LNCaP clone FGC (cell line): ENCODE measurements around the gene CTDP1.
"Not testable (repeated sequence)": the region's sequence is repeated elsewhere in the genome, so short reads cannot be mapped to it uniquely, and the experiment has no call there.

ENCODE experiments used
- DNase-seq: peaks from one replicate; pipeline ENCODE4 v3.0.0-alpha.2; 2011; ENCODE audit warnings: low read depth
- H3K4me3 ChIP-seq: 2 replicates; pipeline ENCODE4 v1.5.1; 2011; ENCODE audit warnings: mild to moderate bottlenecking, low read depth, low read length, control low read depth
- TF ChIP-seq, protein P1 (sequence below): IDR thresholded peaks from 2 replicates; pipeline ENCODE4 v1.5.1; 2012; ENCODE audit warnings: mild to moderate bottlenecking; ENCODE audit not compliant: control insufficient read depth, insufficient read depth; ENCODE audit errors: extremely low read depth

Gene CTDP1

DNA sequence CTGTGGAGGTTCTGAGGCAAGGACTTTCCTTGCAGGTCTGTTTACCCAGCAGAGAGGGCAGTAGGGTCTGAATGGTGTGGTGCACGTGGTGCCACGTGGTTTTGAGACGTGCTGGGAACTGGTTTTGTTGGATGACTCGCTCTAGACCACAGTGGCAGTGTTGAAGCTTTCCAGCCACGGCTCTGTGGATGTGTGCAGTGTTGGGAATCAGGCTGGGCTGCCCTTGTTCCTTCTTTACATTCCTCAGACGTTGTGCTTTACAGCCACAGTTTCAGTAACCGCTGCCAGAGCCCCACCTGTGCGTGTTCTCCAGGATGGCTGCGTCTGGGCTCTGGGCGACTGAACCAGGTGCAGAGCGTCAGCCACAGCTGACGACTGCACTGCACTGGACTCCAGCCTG, 8.2 kb downstream of the CTDP1 start:
- TF ChIP-seq, protein P1, sequence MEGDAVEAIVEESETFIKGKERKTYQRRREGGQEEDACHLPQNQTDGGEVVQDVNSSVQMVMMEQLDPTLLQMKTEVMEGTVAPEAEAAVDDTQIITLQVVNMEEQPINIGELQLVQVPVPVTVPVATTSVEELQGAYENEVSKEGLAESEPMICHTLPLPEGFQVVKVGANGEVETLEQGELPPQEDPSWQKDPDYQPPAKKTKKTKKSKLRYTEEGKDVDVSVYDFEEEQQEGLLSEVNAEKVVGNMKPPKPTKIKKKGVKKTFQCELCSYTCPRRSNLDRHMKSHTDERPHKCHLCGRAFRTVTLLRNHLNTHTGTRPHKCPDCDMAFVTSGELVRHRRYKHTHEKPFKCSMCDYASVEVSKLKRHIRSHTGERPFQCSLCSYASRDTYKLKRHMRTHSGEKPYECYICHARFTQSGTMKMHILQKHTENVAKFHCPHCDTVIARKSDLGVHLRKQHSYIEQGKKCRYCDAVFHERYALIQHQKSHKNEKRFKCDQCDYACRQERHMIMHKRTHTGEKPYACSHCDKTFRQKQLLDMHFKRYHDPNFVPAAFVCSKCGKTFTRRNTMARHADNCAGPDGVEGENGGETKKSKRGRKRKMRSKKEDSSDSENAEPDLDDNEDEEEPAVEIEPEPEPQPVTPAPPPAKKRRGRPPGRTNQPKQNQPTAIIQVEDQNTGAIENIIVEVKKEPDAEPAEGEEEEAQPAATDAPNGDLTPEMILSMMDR, result no peak
- H3K4me3 ChIP-seq, result no peak overlapping the region
- no peak for DNase-seq

GRCh38 chr18:79690071-79690470, 10.5 kb downstream of the CTDP1 start:
- TF ChIP-seq, protein P1, result no peak
- no peak overlapping the region for H3K4me3 ChIP-seq

GRCh38 chr18:79690586-79691482, 11.2 kb downstream of the CTDP1 start:
- no peak for DNase-seq
- TF ChIP-seq, protein P1, result no peak
- H3K4me3 ChIP-seq, result no peak overlapping the region

More at GRCh38 chr18:79690071-79690470, 10.5 kb downstream of the CTDP1 start:
- DNase-seq, result no peak

DNA sequence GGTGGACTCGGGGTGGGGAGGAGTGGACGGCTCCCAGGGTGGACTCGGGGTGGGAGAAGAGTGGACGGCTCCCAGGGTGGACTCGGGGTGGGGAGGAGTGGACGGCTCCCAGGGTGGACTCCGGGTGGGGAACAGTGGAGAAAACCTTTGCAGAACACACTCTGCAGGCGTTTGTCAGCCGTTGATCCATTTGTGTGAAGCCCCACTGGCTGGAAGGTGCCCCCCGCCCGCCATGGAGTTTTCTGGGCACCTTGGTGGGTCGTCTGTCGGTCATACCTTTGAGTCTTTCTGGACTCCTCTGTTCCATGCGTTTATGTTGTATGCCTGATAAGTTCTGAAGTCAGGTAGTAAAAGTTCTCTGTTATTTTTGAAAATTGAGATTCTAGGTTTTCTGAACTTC, 12.5 kb downstream of the CTDP1 start:
- no peak overlapping the region for H3K4me3 ChIP-seq
- DNase-seq, result no peak
- TF ChIP-seq, protein P1, result no peak

GRCh38 chr18:79692886-79693285, 13.3 kb downstream of the CTDP1 start:
- DNase-seq, result no peak
- no peak overlapping the region for H3K4me3 ChIP-seq
- TF ChIP-seq, protein P1, result no peak

DNA sequence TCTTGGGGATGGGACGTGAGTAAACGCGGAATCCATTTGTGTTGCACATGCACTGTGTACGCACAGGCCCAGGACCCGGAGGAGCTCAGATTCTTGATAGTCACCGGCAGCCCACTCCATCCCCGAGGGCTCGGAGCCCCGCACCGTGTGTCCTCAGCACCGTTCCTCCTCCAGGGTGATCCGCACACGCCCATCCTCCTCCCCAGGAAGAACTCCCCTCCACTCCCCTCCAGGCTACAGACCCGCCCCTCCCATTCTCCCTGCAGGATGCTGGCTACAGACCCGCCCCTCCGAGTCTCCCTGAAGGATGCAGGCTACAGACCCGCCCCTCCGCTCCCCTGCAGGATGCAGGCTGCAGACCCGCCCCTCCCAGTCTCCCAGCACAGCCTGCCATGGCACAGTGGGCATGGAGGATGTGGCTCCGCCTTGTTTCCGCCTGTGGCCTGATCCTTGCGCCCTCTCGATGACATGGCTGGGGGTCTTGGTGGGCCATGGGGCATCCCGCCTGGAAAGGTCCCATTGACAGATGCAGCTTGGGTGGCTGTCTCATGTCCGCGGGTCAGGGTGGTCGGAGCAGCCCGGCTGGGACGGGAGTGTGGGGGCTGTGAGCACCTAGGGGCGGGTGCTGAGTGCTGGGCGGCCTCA, 14.1 kb downstream of the CTDP1 start:
- TF ChIP-seq, protein P1, result no peak
- no peak for DNase-seq
- H3K4me3 ChIP-seq, result no peak overlapping the region

DNA sequence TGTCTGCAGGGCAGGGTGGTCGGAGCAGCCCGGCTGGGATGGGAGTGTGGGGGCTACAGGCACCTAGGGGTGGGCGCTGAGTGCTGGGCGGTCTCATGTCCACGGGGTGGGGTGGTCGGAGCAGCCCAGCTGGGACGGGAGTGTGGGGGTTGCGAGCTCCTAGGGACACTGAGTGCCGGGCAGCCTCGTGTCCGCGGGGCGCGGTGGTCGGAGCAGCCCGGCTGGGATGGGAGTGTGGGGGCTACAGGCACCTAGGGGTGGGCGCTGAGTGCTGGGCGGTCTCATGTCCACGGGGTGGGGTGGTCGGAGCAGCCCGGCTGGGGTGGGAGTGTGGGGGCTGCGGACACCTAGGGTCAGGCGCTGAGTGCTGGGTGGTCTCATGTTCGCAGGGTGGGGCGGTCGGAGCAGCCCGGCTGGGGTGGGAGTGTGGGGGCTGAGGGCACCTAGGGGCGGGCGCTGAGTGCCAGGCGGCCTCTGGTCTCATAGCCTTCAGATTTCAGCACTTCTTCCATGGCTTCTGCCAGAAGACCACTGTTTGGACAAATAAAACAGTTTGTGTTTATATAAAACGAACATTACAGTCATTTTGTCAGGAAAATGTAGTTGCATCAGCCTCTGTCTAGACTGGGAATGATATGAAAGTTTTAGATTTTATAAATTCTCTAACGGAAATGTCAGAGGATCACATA, 14.7 kb downstream of the CTDP1 start:
- not testable (repeated sequence) for DNase-seq

More for the DNA sequence above, 14.7 kb downstream of the CTDP1 start:
- H3K4me3 ChIP-seq, result not testable (repeated sequence)
